ENCODE data around the gene PPP1R7.

The PPP1R7 gene

GRCh38 chr2:241137276-241138190 is 12.7 kb upstream of the PPP1R7 start:
- no peak for TF ChIP-seq CTCF (IDR thresholded peaks at IDR 0.05; ENCODE audit: low read depth, low read length)
- H3K4me3 ChIP-seq (ENCODE audit: low read depth, low read length) = no peak overlapping the region

GRCh38 chr2:241138471-241138870 is 11.8 kb upstream of the PPP1R7 start:
- H3K4me3 ChIP-seq (ENCODE audit: low read depth, low read length) = no peak overlapping the region
- TF ChIP-seq CTCF (IDR thresholded peaks at IDR 0.05; ENCODE audit: low read depth, low read length) = no peak

GRCh38 chr2:241139531-241140444 is 10.5 kb upstream of the PPP1R7 start:
- TF ChIP-seq CTCF (IDR thresholded peaks at IDR 0.05; ENCODE audit: low read depth, low read length) = no peak
- H3K4me3 ChIP-seq (ENCODE audit: low read depth, low read length) = no peak overlapping the region

- no peak overlapping the region for H3K4me3 ChIP-seq (ENCODE audit: low read depth, low read length)
- TF ChIP-seq CTCF (IDR thresholded peaks at IDR 0.05; ENCODE audit: low read depth, low read length) = no peak
These were observed 9.8 kb upstream of the PPP1R7 start for GRCh38 chr2:241140445-241140840.

GRCh38 chr2:241141214-241141770 is 9.0 kb upstream of the PPP1R7 start:
- TF ChIP-seq CTCF (IDR thresholded peaks at IDR 0.05; ENCODE audit: low read depth, low read length) = no peak
- H3K4me3 ChIP-seq (ENCODE audit: low read depth, low read length) = no peak overlapping the region

- TF ChIP-seq CTCF (IDR thresholded peaks at IDR 0.05; ENCODE audit: low read depth, low read length) = no peak
These were observed 8.2 kb upstream of the PPP1R7 start for GRCh38 chr2:241142063-241142462.

More at GRCh38 chr2:241142063-241142462, 8.2 kb upstream of the PPP1R7 start:
- H3K4me3 ChIP-seq (ENCODE audit: low read depth, low read length) = no peak overlapping the region
